Measurements from ENCODE around the gene STK11. TPM values are rescaled to one million over a fixed set of nuclear protein-coding genes. Genes with fewer than 3 reads are reported as not detected.
A peak's percentile ranks its signal among the peaks of the same experiment; 100 is the strongest.
"Not testable (repeated sequence)": the region's sequence is repeated elsewhere in the genome, so short reads cannot be mapped to it uniquely, and the experiment has no call there.

The STK11 gene
- total and polyA plus RNA-seq, 2 donors, result 42.5 to 60.2 TPM

- 96% methylated on average over 4 of the region's 4 CpGs for WGBS
- not testable (repeated sequence) for H3K36me3 ChIP-seq (ENCODE audit: control insufficient read depth in 2 of 2, insufficient read depth in 2 of 2, low read length in 1 of 2); H3K27me3 ChIP-seq (ENCODE audit: control insufficient read depth in 2 of 2, insufficient read depth in 1 of 2, low read length in 1 of 2); H3K4me3 ChIP-seq (ENCODE audit: low read length in 2 of 2); H3K9me3 ChIP-seq (ENCODE audit: control insufficient read depth in 2 of 2, insufficient read depth in 1 of 2, low read length in 1 of 2); H3K27ac ChIP-seq (ENCODE audit: low read depth in 1 of 2, low read length in 1 of 2); H3K4me1 ChIP-seq (ENCODE audit: control insufficient read depth in 2 of 2, insufficient read depth in 2 of 2, low read length in 2 of 2); DNase-seq (ENCODE audit: low read depth in 6 of 9, low spot score in 9 of 9)
Measured at GRCh38 chr19:1200614-1201013, 5.0 kb upstream of the STK11 start.

GRCh38 chr19:1206150-1206863, 729 bp downstream of the STK11 start:
- Histone ChIP-seq H3K9me3 (ENCODE audit: control insufficient read depth in 2 of 2, insufficient read depth in 1 of 2, low read length in 1 of 2) (peaks cover 0 to 10% of the 10 kb centered on the region in 2 donors), H3K27ac (ENCODE audit: low read depth in 1 of 2, low read length in 1 of 2) (no peak overlapping the region), H3K4me1 (ENCODE audit: control insufficient read depth in 2 of 2, insufficient read depth in 2 of 2, low read length in 2 of 2) (peaks cover 10 to 36% of the 10 kb centered on the region in 2 donors), H3K4me3 (ENCODE audit: low read length in 2 of 2) (peak overlapping the region; percentile 72 to 93), H3K27me3 (ENCODE audit: control insufficient read depth in 2 of 2, insufficient read depth in 1 of 2, low read length in 1 of 2) (peaks cover 3 to 21% of the 10 kb centered on the region in 2 donors), H3K36me3 (ENCODE audit: control insufficient read depth in 2 of 2, insufficient read depth in 2 of 2, low read length in 1 of 2) (peaks cover 15 to 17% of the 10 kb centered on the region in 2 donors)
- peak in 1 of 9 donors; percentile 26 for DNase-seq (ENCODE audit: low read depth in 6 of 9, low spot score in 9 of 9)
- 1% methylated on average over 78 of the region's 78 CpGs for WGBS

GRCh38 chr19:1206864-1207450, 1.4 kb downstream of the STK11 start:
- Histone ChIP-seq H3K4me3 (ENCODE audit: low read length in 2 of 2) (peak overlapping the region; percentile 72 to 93), H3K36me3 (ENCODE audit: control insufficient read depth in 2 of 2, insufficient read depth in 2 of 2, low read length in 1 of 2) (peaks cover 21 to 22% of the 10 kb centered on the region in 2 donors), H3K9me3 (ENCODE audit: control insufficient read depth in 2 of 2, insufficient read depth in 1 of 2, low read length in 1 of 2) (peaks cover 0 to 10% of the 10 kb centered on the region in 2 donors), H3K27ac (ENCODE audit: low read depth in 1 of 2, low read length in 1 of 2) (peak overlapping the region in 1 of 2 donors; percentile 10), H3K27me3 (ENCODE audit: control insufficient read depth in 2 of 2, insufficient read depth in 1 of 2, low read length in 1 of 2) (peaks cover 3 to 21% of the 10 kb centered on the region in 2 donors), H3K4me1 (ENCODE audit: control insufficient read depth in 2 of 2, insufficient read depth in 2 of 2, low read length in 2 of 2) (peaks cover 10 to 36% of the 10 kb centered on the region in 2 donors)
- 5% methylated on average over 38 of the region's 38 CpGs for WGBS
- peak in 2 of 9 donors; percentile 19 to 37 for DNase-seq (ENCODE audit: low read depth in 6 of 9, low spot score in 9 of 9)

DNA sequence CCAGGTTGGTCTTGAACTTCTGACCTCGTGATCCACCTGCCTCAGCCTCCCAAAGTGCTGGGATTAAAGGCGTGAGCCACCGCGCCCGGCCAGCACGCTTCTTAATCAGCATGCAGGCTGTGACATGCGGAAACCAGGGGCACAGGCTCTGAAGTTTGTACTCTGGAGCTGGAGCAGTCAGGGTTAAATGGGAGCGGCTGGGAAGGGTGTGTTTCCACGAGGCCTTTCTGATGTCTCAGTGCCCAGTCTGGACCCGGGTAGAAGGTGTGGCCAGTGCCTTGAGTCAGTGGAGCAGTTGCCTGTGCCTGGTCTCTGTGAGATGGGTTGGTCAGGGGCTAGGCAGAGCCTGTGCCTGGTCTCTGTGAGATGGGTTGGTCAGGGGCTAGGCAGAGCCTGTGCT, 3.3 kb downstream of the STK11 start:
- H3K27me3 ChIP-seq (ENCODE audit: control insufficient read depth in 2 of 2, insufficient read depth in 1 of 2, low read length in 1 of 2), result peaks cover 3 to 21% of the 10 kb centered on the region in 2 donors
- DNase-seq (ENCODE audit: low read depth in 6 of 9, low spot score in 9 of 9); H3K9me3 ChIP-seq (ENCODE audit: control insufficient read depth in 2 of 2, insufficient read depth in 1 of 2, low read length in 1 of 2); H3K4me3 ChIP-seq (ENCODE audit: low read length in 2 of 2); H3K27ac ChIP-seq (ENCODE audit: low read depth in 1 of 2, low read length in 1 of 2): not testable (repeated sequence)
- peaks cover 25 to 26% of the 10 kb centered on the region in 2 donors for H3K36me3 ChIP-seq (ENCODE audit: control insufficient read depth in 2 of 2, insufficient read depth in 2 of 2, low read length in 1 of 2)
- WGBS, result 90% methylated on average over 10 of the region's 10 CpGs
- peaks cover 10 to 43% of the 10 kb centered on the region in 2 donors for H3K4me1 ChIP-seq (ENCODE audit: control insufficient read depth in 2 of 2, insufficient read depth in 2 of 2, low read length in 2 of 2)

- no peak overlapping the region for H3K27ac ChIP-seq (ENCODE audit: low read depth in 1 of 2, low read length in 1 of 2)
- H3K36me3 ChIP-seq (ENCODE audit: control insufficient read depth in 2 of 2, insufficient read depth in 2 of 2, low read length in 1 of 2), result peaks cover 27 to 30% of the 10 kb centered on the region in 2 donors
- H3K27me3 ChIP-seq (ENCODE audit: control insufficient read depth in 2 of 2, insufficient read depth in 1 of 2, low read length in 1 of 2), result peaks cover 3 to 21% of the 10 kb centered on the region in 2 donors
- DNase-seq (ENCODE audit: low read depth in 6 of 9, low spot score in 9 of 9), result no peak
- no peak overlapping the region for H3K4me3 ChIP-seq (ENCODE audit: low read length in 2 of 2)
- H3K4me1 ChIP-seq (ENCODE audit: control insufficient read depth in 2 of 2, insufficient read depth in 2 of 2, low read length in 2 of 2), result peaks cover 16 to 46% of the 10 kb centered on the region in 2 donors
- peaks cover 0 to 10% of the 10 kb centered on the region in 2 donors for H3K9me3 ChIP-seq (ENCODE audit: control insufficient read depth in 2 of 2, insufficient read depth in 1 of 2, low read length in 1 of 2)
- WGBS, result 95% methylated on average over 13 of the region's 13 CpGs
Measured at GRCh38 chr19:1210227-1210538, 4.6 kb downstream of the STK11 start.

DNA sequence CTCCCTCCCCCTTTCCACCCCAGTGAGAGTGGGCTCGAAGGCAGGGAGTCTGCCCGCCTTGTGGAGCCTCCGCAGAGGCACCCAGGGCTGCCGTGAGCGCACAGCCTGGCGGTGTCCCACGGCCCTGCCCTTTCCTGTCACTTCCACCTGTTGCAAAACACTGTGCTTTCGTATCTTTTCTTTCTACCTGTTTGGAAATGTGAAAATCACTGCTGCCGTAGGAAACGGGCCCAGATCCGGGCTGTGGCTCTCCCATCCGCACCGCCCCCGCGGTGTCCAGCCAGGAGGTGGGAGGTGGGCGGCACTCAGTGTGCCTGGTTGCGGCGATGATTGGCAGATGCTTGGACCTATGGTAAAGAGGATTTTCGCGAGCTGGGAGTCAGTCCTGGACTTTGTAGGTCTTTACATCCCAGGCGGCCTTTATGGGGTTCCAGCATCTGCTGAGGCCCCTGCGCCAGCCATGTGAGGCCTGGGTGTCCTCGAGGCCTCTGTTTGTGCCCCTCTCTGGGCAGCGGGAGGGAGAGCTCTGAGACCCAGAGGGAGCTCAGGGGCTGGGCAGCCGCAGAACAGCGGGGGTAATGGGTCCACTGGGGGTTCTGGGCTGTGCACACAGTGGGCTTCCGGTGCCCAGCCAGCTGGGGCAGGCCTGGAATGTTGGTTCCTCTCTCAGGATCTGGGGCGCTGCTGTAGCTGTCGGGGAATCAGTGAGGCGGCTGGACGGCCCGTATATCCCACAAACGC, 6.1 kb downstream of the STK11 start:
- Histone ChIP-seq H3K4me3 (ENCODE audit: low read length in 2 of 2) (no peak overlapping the region), H3K9me3 (ENCODE audit: control insufficient read depth in 2 of 2, insufficient read depth in 1 of 2, low read length in 1 of 2) (peaks cover 0 to 10% of the 10 kb centered on the region in 2 donors), H3K4me1 (ENCODE audit: control insufficient read depth in 2 of 2, insufficient read depth in 2 of 2, low read length in 2 of 2) (peaks cover 16 to 44% of the 10 kb centered on the region in 2 donors), H3K36me3 (ENCODE audit: control insufficient read depth in 2 of 2, insufficient read depth in 2 of 2, low read length in 1 of 2) (peaks cover 29 to 35% of the 10 kb centered on the region in 2 donors), H3K27me3 (ENCODE audit: control insufficient read depth in 2 of 2, insufficient read depth in 1 of 2, low read length in 1 of 2) (peaks cover 0 to 15% of the 10 kb centered on the region in 2 donors), H3K27ac (ENCODE audit: low read depth in 1 of 2, low read length in 1 of 2) (no peak overlapping the region)
- DNase-seq (ENCODE audit: low read depth in 6 of 9, low spot score in 9 of 9), result no peak
- 94% methylated on average over 33 of the region's 33 CpGs for WGBS

DNA sequence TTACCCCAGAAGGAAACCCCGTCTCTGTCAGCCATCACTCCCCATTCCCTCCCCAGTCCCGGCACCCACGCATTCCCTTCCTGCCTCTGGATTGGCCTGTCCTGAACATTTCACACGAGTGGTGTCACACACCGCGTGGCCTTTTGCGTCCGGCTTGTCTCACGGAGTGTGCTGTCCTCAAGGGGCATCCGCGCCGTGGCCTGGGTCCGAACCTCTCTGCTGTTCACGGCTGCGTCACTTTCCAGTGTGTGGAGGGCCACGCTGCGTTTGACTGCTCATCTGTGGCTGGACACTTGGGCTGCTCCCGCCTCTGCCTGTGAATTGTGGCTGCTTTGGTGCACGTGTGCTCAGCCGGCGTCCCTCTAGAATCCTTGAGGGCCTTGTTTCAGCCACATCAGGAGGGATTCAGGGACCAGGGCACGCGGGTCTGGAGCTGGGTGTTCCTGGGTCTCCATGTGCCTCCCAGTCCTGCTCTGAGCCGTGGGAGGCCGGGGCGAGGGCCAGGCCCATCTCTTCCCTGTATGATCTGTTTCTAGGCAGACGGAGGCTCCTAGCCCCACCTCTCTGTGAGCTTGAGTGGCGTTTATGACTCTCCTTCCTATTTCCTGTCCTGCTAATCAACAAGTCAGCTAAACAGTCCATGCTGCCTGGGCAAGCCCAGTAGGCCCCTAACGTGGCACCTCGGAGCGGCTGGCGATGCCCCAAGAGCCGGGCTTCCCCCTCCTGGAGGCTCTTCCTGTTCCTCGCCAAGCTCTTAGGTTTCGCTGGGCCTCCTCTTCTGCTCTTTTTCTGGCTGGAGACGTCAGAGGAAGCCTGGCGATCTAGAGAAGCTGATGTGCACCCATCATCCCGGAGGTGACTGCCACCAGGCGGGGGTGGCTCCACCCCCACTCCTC, 8.1 kb downstream of the STK11 start:
- Histone ChIP-seq H3K36me3 (ENCODE audit: control insufficient read depth in 2 of 2, insufficient read depth in 2 of 2, low read length in 1 of 2) (peaks cover 29 to 34% of the 10 kb centered on the region in 2 donors), H3K27ac (ENCODE audit: low read depth in 1 of 2, low read length in 1 of 2) (peak overlapping the region; percentile 12 to 67), H3K9me3 (ENCODE audit: control insufficient read depth in 2 of 2, insufficient read depth in 1 of 2, low read length in 1 of 2) (no peaks in the 10 kb centered on the region), H3K4me3 (ENCODE audit: low read length in 2 of 2) (no peak overlapping the region), H3K4me1 (ENCODE audit: control insufficient read depth in 2 of 2, insufficient read depth in 2 of 2, low read length in 2 of 2) (peaks cover 6 to 25% of the 10 kb centered on the region in 2 donors), H3K27me3 (ENCODE audit: control insufficient read depth in 2 of 2, insufficient read depth in 1 of 2, low read length in 1 of 2) (no peaks in the 10 kb centered on the region)
- peak in 1 of 9 donors; percentile 52 for DNase-seq (ENCODE audit: low read depth in 6 of 9, low spot score in 9 of 9)
- 68% methylated on average over 39 of the region's 39 CpGs for WGBS

- DNase-seq (ENCODE audit: low read depth in 6 of 9, low spot score in 9 of 9), result no peak
- peak overlapping the region in 1 of 2 donors; percentile 67 for H3K27ac ChIP-seq (ENCODE audit: low read depth in 1 of 2, low read length in 1 of 2)
- no peaks in the 10 kb centered on the region for H3K9me3 ChIP-seq (ENCODE audit: control insufficient read depth in 2 of 2, insufficient read depth in 1 of 2, low read length in 1 of 2)
- H3K4me3 ChIP-seq (ENCODE audit: low read length in 2 of 2), result no peak overlapping the region
- peaks cover 25 to 31% of the 10 kb centered on the region in 2 donors for H3K36me3 ChIP-seq (ENCODE audit: control insufficient read depth in 2 of 2, insufficient read depth in 2 of 2, low read length in 1 of 2)
- H3K4me1 ChIP-seq (ENCODE audit: control insufficient read depth in 2 of 2, insufficient read depth in 2 of 2, low read length in 2 of 2), result peaks cover 6 to 19% of the 10 kb centered on the region in 2 donors
- no peaks in the 10 kb centered on the region for H3K27me3 ChIP-seq (ENCODE audit: control insufficient read depth in 2 of 2, insufficient read depth in 1 of 2, low read length in 1 of 2)
- WGBS, result 78% methylated on average over 21 of the region's 21 CpGs
Measured at GRCh38 chr19:1214299-1214861, 8.8 kb downstream of the STK11 start.

Measured in thymus (tissue), 11 donors.